Measurements from ENCODE around the gene ABRACL. TPM values are rescaled to one million over a fixed set of nuclear protein-coding genes. Genes with fewer than 3 reads are reported as not detected.

ABRACL gene
- total RNA-seq, 1 donor from 2014 or later, result 66.0 TPM

GRCh38 chr6:138979813-138980668 lies 48.5 kb upstream of the ABRACL start:
- no peak for DNase-seq (ENCODE audit: low read depth)
- no peak overlapping the region for H3K27ac ChIP-seq (ENCODE audit: low read depth, low read length)
- Mint-ChIP-seq H3K9me3 (ENCODE audit: unreplicated experiment) (no peaks in the 10 kb centered on the region), H3K36me3 (ENCODE audit: low read depth, unreplicated experiment) (peaks cover under 1% of the 10 kb centered on the region), H3K27ac (ENCODE audit: unreplicated experiment) (no peak overlapping the region), H3K27me3 (ENCODE audit: low read depth, unreplicated experiment) (no peaks in the 10 kb centered on the region), H3K4me3 (ENCODE audit: unreplicated experiment) (no peak overlapping the region), H3K4me1 (ENCODE audit: low read depth, unreplicated experiment) (peaks cover 16% of the 10 kb centered on the region)
- peaks cover 44% of the 10 kb centered on the region for H4K20me1 ChIP-seq (ENCODE audit: insufficient read depth, low read length)
- TF ChIP-seq, protein P1, sequence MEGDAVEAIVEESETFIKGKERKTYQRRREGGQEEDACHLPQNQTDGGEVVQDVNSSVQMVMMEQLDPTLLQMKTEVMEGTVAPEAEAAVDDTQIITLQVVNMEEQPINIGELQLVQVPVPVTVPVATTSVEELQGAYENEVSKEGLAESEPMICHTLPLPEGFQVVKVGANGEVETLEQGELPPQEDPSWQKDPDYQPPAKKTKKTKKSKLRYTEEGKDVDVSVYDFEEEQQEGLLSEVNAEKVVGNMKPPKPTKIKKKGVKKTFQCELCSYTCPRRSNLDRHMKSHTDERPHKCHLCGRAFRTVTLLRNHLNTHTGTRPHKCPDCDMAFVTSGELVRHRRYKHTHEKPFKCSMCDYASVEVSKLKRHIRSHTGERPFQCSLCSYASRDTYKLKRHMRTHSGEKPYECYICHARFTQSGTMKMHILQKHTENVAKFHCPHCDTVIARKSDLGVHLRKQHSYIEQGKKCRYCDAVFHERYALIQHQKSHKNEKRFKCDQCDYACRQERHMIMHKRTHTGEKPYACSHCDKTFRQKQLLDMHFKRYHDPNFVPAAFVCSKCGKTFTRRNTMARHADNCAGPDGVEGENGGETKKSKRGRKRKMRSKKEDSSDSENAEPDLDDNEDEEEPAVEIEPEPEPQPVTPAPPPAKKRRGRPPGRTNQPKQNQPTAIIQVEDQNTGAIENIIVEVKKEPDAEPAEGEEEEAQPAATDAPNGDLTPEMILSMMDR (IDR thresholded peaks at IDR 0.05; ENCODE audit: insufficient read depth, low read depth, low read length), result no peak
- TF ChIP-seq EZH2 (IDR thresholded peaks at IDR 0.05; ENCODE audit: insufficient read depth, low read length), result no peak
- no peak overlapping the region for H3K9ac ChIP-seq (ENCODE audit: low read length)
- no peaks in the 10 kb centered on the region for H3K27me3 ChIP-seq (ENCODE audit: insufficient read depth, low read length)
- H3K4me1 ChIP-seq (ENCODE audit: insufficient read depth, low read length), result peaks cover 11% of the 10 kb centered on the region
- H3K4me3 ChIP-seq (ENCODE audit: insufficient read depth, low read depth, low read length), result no peak overlapping the region
- H3K9me3 ChIP-seq (ENCODE audit: insufficient read depth, low read depth, low read length), result no peaks in the 10 kb centered on the region
- H2AFZ ChIP-seq (ENCODE audit: low read depth, low read length), result no peak overlapping the region
- no peak overlapping the region for H3K4me2 ChIP-seq (ENCODE audit: low read length)
- peaks cover 99% of the 10 kb centered on the region for H3K79me2 ChIP-seq (ENCODE audit: insufficient read depth, low read length)
- no peak for FAIRE-seq
- H3K36me3 ChIP-seq (ENCODE audit: insufficient read depth, low read length), result no peaks in the 10 kb centered on the region

GRCh38 chr6:138981416-138981815 lies 47.1 kb upstream of the ABRACL start:
- no peaks in the 10 kb centered on the region for H3K9me3 Mint-ChIP-seq (ENCODE audit: unreplicated experiment)
- no peaks in the 10 kb centered on the region for H3K36me3 ChIP-seq (ENCODE audit: insufficient read depth, low read length)
- H3K27ac ChIP-seq (ENCODE audit: low read depth, low read length), result no peak overlapping the region
- H3K9ac ChIP-seq (ENCODE audit: low read length), result no peak overlapping the region
- no peaks in the 10 kb centered on the region for H3K27me3 Mint-ChIP-seq (ENCODE audit: low read depth, unreplicated experiment)
- no peak overlapping the region for H3K4me3 ChIP-seq (ENCODE audit: insufficient read depth, low read depth, low read length)
- H3K9me3 ChIP-seq (ENCODE audit: insufficient read depth, low read depth, low read length), result no peaks in the 10 kb centered on the region
- TF ChIP-seq, protein P1 (IDR thresholded peaks at IDR 0.05; ENCODE audit: insufficient read depth, low read depth, low read length), result no peak
- TF ChIP-seq EZH2 (IDR thresholded peaks at IDR 0.05; ENCODE audit: insufficient read depth, low read length), result no peak
- no peak overlapping the region for H2AFZ ChIP-seq (ENCODE audit: low read depth, low read length)
- H3K4me1 ChIP-seq (ENCODE audit: insufficient read depth, low read length), result peaks cover 17% of the 10 kb centered on the region
- peaks cover 58% of the 10 kb centered on the region for H4K20me1 ChIP-seq (ENCODE audit: insufficient read depth, low read length)
- peaks cover 21% of the 10 kb centered on the region for H3K4me1 Mint-ChIP-seq (ENCODE audit: low read depth, unreplicated experiment)
- H3K36me3 Mint-ChIP-seq (ENCODE audit: low read depth, unreplicated experiment), result no peaks in the 10 kb centered on the region
- peak; percentile 26 for DNase-seq (ENCODE audit: low read depth)
- no peak for FAIRE-seq
- H3K4me2 ChIP-seq (ENCODE audit: low read length), result no peak overlapping the region
- H3K4me3 Mint-ChIP-seq (ENCODE audit: unreplicated experiment), result no peak overlapping the region
- no peaks in the 10 kb centered on the region for H3K27me3 ChIP-seq (ENCODE audit: insufficient read depth, low read length)
- peaks cover 99% of the 10 kb centered on the region for H3K79me2 ChIP-seq (ENCODE audit: insufficient read depth, low read length)
- no peak overlapping the region for H3K27ac Mint-ChIP-seq (ENCODE audit: unreplicated experiment)

- H3K27me3 Mint-ChIP-seq (ENCODE audit: low read depth, unreplicated experiment), result no peaks in the 10 kb centered on the region
- Histone ChIP-seq H3K9me3 (ENCODE audit: insufficient read depth, low read depth, low read length) (no peaks in the 10 kb centered on the region), H3K79me2 (ENCODE audit: insufficient read depth, low read length) (peaks cover 65% of the 10 kb centered on the region), H3K27ac (ENCODE audit: low read depth, low read length) (no peak overlapping the region), H3K9ac (ENCODE audit: low read length) (peak overlapping the region; percentile 94), H3K27me3 (ENCODE audit: insufficient read depth, low read length) (no peaks in the 10 kb centered on the region), H3K4me1 (ENCODE audit: insufficient read depth, low read length) (peaks cover 19% of the 10 kb centered on the region), H4K20me1 (ENCODE audit: insufficient read depth, low read length) (peaks cover 40% of the 10 kb centered on the region), H3K36me3 (ENCODE audit: insufficient read depth, low read length) (no peaks in the 10 kb centered on the region), H3K4me2 (ENCODE audit: low read length) (peak overlapping the region; percentile 96), H3K4me3 (ENCODE audit: insufficient read depth, low read depth, low read length) (peak overlapping the region; percentile 77), H2AFZ (ENCODE audit: low read depth, low read length) (no peak overlapping the region)
- peak overlapping the region; percentile 90 for H3K4me3 Mint-ChIP-seq (ENCODE audit: unreplicated experiment)
- FAIRE-seq (no peak), DNase-seq (ENCODE audit: low read depth) (peak; percentile 45)
- no peak overlapping the region for H3K27ac Mint-ChIP-seq (ENCODE audit: unreplicated experiment)
- TF ChIP-seq, protein P1 (IDR thresholded peaks at IDR 0.05; ENCODE audit: insufficient read depth, low read depth, low read length), result no peak
- no peak for TF ChIP-seq EZH2 (IDR thresholded peaks at IDR 0.05; ENCODE audit: insufficient read depth, low read length)
- no peaks in the 10 kb centered on the region for H3K9me3 Mint-ChIP-seq (ENCODE audit: unreplicated experiment)
- H3K4me1 Mint-ChIP-seq (ENCODE audit: low read depth, unreplicated experiment), result peaks cover 12% of the 10 kb centered on the region
- no peaks in the 10 kb centered on the region for H3K36me3 Mint-ChIP-seq (ENCODE audit: low read depth, unreplicated experiment)
Observed at GRCh38 chr6:138986578-138986977, 42.0 kb upstream of the ABRACL start.

All from astrocyte (in vitro differentiated cells and primary cell).